ENCODE measurements around the gene INTS11.

Gene INTS11

GRCh38 chr1:1282998-1283397 lies 41.5 kb downstream of the INTS11 start:
- DNase-seq (ENCODE audit: insufficient read length, low spot score): no peak
- no peak for TF ChIP-seq CTCF (IDR thresholded peaks at IDR 0.05; ENCODE audit: insufficient read depth, missing control alignments)
- FAIRE-seq: no peak

DNA sequence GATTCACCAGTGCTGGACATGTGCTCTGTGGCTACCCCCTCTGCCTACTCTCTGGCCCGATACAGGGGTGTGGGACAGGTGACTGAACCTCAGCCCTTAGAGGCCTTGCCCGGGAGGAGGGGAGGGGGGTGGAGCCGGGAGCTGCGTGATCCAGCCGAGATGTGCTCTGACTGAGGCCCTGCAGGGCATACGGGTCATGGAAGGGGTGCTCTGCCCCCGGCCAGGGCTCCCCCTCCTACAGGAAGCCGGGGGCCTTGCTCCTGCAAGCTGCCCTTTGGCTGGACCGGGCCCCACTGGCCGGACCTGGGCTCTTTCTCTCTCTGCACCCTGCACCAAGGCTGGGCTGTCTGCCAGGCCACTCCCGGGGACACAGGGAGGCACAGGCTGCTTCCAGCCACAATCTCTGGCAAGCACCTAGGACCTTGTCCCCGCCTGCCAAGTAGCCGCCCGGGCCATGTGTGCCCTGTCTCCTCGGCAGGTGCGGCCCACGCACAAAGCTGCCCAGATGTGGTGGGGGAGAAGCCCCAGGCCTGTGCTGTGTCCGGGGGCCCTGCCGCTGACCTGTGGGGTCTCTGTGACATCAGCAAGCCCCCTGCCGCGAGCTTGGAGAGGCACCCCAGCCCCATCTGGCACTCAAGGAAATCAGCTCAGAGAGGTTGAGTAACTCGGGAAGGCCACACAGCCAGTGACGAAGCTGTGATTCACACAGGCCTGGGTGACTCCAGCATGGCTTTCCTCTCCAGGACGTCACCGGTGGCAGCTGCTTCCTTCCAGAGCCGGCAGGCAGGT lies 42.7 kb downstream of the INTS11 start:
- TF ChIP-seq CTCF (IDR thresholded peaks at IDR 0.05; ENCODE audit: insufficient read depth, missing control alignments): no peak
- FAIRE-seq (no peak), DNase-seq (ENCODE audit: insufficient read length, low spot score) (no peak)

- no peak for TF ChIP-seq CTCF (IDR thresholded peaks at IDR 0.05; ENCODE audit: insufficient read depth, missing control alignments)
- no peak for DNase-seq (ENCODE audit: insufficient read length, low spot score)
- FAIRE-seq: no peak
These were observed 43.5 kb downstream of the INTS11 start for GRCh38 chr1:1280782-1281481.

DNA sequence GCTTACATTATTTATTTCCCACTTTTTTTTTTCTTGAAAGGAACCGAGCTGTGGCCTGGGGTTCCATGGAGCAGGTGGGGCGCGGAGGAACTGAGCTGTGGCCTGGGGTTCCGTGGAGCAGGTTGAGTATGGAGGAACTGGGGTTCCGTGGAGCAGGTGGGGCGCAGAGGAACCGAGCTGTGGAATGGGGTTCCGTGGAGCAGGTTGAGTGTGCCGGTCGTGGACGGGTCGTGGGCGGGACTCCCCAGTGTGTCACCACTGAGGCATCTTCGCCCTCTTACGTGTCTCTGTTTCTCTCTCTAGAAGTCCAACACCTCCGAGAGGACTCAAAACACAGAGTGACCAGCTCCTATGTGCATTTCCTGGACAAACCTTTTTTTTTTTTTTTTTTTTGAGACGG lies 45.4 kb downstream of the INTS11 start:
- TF ChIP-seq CTCF (IDR thresholded peaks at IDR 0.05; ENCODE audit: insufficient read depth, missing control alignments): no peak
- FAIRE-seq (no peak), DNase-seq (ENCODE audit: insufficient read length, low spot score) (no peak)

GRCh38 chr1:1278620-1279019 lies 45.8 kb downstream of the INTS11 start:
- no peak for FAIRE-seq
- no peak for DNase-seq (ENCODE audit: insufficient read length, low spot score)
- no peak for TF ChIP-seq CTCF (IDR thresholded peaks at IDR 0.05; ENCODE audit: insufficient read depth, missing control alignments)

DNA sequence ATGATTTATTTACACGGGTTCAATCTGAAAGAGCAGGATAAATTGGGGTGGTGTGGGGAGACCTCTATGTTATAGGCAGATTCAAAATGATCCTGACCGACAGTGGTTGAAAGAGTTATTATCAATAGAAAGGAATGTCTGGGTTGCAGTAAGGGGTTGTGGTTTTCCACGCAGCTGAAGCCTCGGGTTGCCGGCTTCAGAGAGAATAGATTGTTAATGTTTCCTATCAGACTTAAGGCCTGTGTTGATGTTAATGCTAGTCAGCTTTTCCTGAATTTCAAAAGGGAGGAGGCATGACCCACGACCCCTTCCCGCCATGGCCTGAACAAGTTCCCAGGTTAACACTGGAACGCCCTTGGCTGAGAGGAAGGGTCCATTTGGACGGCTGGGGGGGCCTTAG lies 48.6 kb downstream of the INTS11 start:
- no peak for FAIRE-seq

More for the DNA sequence above, 48.6 kb downstream of the INTS11 start:
- TF ChIP-seq CTCF (IDR thresholded peaks at IDR 0.05; ENCODE audit: insufficient read depth, missing control alignments): no peak
- DNase-seq (ENCODE audit: insufficient read length, low spot score): no peak
